ENCODE data around the gene INPP5K.
A peak's percentile ranks its signal among the peaks of the same experiment; 100 is the strongest.

The INPP5K gene

GRCh38 chr17:1484676-1485422 lies 31.6 kb downstream of the INPP5K start:
- peak; percentile 18 to 63 for DNase-seq

- DNase-seq: no peak
Measured at GRCh38 chr17:1484060-1484535, 32.3 kb downstream of the INPP5K start.

DNA sequence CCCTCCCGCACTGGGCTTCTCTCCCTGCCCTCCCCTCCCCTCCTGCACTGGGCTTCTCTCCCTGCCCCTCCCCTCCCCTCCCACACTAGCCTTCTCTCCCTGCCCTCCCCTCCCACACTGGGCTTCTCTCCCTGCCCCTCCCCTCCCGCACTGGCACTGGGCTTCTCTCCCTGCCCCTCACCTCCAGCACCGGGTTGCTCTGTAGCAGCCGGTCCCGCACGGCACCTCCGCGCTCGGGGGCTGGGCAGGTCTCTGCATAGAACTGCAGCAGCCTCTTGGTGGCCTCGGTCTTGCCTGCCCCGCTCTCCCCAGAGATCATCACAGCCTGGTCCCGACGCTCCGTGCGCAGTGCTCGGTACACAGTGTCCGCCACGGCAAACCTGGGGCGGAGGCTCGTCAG lies 33.7 kb downstream of the INPP5K start:
- DNase-seq: no peak

- no peak for DNase-seq
Measured at GRCh38 chr17:1481736-1482135, 34.7 kb downstream of the INPP5K start.

GRCh38 chr17:1480747-1481465 lies 35.5 kb downstream of the INPP5K start:
- no peak for DNase-seq

DNA sequence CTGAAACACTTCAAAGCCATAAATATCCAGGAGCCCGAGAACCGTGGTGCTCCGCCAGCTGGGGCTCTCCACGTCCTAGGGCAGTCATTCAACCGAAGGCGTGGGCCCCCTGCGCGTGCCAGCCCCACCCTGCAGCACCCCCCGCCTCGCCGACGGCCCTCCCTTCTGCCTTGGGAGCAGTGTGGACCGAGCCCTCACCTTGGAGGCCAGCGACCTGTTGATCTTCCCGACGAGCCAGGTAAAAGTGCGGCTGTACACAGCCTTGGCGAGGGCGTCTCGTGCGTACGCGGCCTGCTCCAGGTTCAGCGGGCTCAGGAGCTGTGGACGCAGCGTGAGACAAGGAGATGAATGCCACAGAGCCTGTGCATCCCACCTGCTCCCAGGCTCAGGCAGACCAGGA lies 38.0 kb downstream of the INPP5K start:
- no peak for DNase-seq

GRCh38 chr17:1475321-1475854 lies 41.0 kb downstream of the INPP5K start:
- DNase-seq: no peak

DNA sequence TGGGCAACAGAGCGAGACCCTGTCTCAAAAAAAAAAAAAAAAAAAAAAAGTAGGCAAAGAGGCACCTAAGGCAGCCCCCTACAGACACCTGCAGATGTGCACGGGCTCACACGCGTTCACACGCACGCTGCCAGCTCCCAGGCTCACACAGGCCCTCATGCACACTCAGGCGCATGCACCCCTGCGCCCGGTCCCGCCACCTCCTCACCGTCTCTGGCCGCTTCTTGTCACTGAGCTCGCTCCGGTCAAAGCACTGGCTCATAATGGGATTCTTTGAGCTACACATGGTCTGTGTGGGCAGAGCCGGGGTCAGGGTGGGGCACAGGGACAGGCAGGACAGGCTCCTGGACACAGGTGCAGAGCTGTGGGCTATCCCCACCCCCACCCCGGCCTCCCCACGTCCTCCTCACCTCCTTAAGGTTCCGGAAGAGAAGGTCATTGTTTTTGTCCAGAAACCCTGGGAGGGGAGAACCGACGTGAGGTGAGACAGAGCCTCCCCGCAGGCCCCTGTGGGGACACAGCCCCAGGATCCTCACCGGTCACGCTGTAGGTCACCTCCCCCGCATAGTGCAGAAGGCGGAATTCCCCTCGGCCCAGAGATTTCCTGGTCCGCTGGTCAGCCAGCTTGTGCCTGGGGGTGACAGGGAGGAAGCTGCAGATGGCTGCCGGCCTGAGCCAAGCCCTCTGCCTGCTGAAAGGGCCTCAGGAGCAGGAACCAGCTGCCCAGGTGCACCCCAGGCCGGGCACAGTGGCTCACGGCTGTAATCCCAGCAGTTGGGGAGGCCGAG lies 41.8 kb downstream of the INPP5K start:
- no peak for DNase-seq

GRCh38 chr17:1473841-1474240 lies 42.6 kb downstream of the INPP5K start:
- DNase-seq: peak in 1 of 2 experiments; percentile 70

- DNase-seq: no peak
Measured at GRCh38 chr17:1473170-1473569, 43.2 kb downstream of the INPP5K start.

DNA sequence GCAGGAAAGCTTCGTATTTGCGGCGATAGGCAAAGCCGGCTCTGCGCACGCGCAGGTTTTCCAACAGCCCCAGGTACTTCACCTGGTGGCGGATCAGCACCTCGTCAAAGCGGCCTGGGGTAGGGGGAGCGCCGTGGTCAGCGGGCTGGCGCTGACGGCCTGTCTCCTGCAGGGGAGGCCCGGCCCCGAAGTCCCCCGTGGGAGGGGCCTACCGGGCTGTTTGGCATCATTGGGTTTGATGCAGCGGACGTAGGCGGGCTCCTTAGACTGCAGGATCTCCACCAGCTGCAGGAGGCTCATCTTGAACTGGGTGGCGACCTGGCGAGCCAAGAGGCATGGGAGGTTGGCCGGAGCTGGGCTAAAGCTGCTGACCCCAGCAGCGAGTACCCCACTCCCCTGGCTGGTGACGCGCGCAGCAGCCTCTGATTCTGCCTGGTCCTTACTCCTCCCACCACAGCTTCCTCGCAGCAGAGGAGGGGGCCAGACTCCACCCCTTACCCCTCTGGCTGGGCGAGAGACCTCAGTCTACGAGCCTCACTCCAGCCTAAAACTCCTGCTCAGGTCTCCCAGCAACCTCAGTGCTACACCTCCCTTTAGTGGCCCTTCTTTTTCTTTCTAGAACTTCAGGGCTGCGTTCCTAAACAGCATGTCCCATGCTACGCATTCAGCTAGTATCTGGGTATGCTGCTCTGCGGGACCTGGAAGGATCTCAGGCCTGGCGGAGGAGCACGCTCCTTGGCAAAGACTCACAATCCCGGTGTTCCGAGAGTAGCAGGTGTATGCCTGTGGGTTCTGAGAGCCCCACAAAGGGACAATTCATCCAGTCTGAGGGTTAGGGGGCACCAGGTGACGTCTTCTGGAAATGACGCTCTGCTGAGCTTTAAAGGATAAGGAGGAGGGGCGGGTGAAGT lies 44.2 kb downstream of the INPP5K start:
- DNase-seq: no peak

DNA sequence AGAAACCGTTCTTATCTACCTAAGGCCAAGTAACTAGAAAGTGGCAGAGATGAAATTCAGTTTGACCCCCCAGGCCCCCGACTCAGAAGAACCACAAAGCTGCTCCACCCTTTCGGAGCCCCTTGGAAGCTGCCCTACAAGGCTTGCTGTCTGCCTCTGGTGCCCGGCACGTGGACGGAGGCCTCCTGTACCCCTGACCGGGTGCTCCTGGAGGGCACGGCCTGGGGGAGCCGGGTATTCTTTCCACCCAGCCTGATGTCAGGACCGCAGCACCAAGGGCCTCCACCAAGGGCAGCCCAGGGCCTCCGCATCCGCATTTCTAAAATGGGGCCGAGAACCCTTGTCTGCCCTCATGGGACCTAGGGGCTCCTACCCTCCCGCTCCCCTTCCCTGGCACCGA lies 44.9 kb downstream of the INPP5K start:
- no peak for DNase-seq

DNA sequence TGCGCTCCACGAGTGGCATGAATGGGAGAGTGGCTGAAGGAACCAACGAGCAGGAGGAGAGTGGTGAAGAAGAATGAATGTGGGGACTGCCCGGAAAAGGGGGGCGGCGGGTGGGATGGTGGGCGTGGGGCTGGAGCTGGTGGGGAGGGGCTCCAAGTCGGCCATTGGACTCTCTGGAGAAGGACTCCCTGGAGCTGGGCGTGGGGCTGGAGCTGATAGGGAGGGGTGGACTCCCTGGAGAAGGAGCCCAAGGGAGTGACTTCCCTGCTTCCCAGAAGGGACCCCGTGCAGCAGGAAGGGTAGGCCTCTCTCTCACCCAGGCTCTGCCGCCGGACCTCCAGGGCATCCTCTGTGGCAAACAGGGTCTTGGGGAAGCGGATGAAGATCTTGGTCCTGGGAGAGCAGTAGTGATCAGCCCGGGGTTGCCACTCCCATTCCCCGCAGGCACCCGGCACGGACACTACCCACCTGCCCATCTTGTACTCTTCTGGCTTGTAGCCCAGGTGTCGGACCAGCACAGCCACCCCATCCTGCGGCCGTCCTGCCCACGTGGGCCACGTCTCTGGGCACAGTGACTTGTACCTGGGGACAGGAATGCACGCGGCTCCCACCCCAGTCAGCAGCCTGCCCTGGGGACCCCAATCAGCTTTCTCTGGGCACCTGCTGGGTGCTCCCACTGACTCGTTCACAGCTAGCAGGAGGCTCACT lies 45.5 kb downstream of the INPP5K start:
- no peak for DNase-seq

DNA sequence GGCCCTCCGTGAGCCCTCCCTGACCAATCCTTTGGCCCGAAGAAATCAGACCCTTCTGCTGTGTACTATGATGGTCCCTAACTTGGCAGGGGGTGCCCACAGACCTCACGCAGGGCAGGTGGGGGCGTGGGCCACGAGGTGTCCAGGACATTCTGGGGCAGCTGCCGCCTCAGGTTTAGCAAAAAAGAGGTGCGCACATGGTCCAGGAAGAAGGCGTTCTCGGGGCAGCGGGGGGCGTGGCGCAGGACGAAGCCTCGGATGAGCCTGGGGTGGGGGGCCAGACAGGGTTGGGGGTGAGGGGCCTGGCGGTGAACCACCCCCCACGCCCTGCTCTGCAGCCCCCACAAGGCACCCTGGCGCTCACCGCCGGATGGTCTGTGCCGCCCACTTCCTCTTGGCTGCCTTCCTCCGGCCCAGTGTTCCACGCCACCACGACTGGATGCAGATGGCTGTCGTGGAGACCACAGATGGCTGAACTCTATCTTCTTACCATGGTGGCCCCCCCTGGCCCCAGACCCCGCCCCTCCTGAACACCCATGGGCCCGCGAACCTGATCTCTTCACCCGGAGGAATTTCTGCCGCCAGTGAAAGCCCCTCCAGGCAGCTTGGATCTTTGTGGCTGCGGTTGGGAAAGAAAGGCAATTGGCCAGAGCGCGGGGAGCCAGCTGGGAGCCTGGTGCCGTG lies 46.2 kb downstream of the INPP5K start:
- no peak for DNase-seq

GRCh38 chr17:1469231-1469852 lies 47.1 kb downstream of the INPP5K start:
- no peak for DNase-seq

GRCh38 chr17:1467898-1468492 lies 48.4 kb downstream of the INPP5K start:
- DNase-seq: no peak

DNA sequence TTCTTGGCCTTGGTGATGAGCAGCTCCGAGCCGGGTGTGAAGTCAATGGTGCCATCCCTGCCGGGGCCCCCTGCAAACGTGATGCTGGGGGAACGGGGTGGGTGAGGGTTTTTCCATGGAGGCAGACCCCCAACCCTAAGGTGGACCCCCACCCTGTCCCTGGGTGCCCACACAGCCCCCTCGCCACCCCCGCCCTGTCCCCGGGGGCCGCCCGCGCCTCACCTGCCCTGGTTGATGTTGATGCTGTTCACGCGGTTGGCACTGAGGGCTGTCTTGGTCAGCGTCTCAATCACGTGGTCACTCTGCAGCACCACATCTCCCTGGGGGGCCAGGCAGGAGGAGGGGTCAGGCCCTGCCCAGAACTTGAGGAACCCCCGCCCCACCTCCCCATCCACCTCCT lies 49.2 kb downstream of the INPP5K start:
- DNase-seq: no peak

DNA sequence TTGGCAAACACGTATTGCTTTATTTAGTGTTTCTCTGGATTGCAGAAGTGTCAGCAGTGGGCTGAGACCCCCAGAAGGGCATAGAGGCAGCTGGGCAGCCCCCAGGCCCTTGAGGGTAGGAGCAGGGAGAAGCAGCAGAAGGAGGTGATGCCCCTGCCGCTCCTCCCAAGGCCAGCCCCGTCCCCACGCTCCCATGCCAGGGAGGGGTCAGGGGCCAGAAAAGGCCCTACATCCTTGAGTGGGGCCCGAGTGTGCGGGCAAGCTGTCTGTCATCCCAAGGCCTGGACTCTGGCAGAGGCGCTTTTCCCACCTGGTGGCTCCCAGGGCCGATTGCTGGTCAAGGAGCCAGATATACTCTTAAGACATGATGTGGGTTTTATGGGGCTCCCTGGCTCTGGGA lies 52.2 kb downstream of the INPP5K start:
- DNase-seq: no peak

DNA sequence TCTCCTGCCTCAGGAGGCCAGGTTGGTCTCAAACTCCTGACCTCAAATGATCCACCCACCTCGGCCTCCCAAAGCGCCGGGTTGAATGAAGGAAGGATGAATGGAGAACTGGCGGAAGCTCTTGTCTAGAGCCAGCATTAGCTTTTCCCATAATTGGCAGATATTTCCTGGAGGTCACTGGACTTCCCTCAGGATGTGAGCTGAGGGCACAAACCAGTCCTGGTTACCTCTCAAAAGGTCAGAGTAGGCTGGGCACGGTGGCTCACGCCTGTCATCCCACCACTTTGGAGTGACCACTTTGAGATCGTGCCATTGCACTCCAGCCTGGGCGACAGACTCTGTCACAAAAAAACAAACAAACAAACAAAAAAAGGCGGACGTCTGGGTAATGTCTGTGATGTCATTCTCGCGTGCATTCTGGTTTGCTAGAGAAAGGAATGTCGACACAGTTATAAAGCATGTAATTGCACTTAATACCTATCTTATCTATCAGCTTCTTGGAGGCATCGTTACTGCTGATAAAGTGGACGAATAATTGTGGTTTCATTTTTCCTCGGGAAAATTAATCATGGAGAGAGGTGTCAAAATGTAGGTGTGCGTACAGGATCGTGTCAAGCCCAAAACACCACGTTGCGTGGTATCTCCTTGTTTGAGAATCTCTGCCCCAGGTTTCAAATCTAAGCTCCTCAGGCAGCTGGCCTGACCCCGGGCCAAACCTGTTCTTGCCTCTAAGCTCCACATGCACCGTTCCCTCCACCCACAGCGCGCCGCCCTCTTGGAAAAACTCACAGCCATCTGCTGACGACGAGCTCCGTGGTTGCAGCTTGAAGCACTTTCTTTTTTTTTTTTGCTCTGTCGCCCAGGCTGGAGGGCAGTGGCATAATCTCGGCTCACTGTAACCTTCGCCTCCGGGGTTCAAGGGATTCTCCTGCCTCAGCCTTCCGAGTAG lies 54.0 kb downstream of the INPP5K start:
- no peak for DNase-seq
